ENCODE results near the gene RHEX.
"Not testable (repeated sequence)": the region's sequence is repeated elsewhere in the genome, so short reads cannot be mapped to it uniquely, and the experiment has no call there.

The RHEX gene

DNA sequence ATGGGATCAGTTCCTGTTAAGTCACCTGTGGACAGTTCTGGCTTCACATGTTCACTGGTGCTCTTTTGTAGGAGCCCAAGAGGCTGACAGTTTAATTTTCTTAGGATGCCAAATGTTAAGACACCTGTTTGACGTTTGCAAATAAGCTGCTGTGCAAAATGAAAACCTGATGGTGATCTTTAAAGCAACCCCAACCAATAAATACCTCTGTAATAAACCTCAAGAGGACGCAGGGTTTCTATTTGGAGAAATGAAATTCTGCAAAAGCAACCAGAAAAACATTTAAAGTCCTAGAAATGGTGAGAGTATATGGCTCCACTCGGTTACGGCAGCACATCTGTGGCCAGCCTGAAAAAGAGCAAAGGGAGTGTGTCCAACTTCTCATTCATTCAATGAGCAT is 5.7 kb upstream of the RHEX start:
- TF ChIP-seq, protein P1, sequence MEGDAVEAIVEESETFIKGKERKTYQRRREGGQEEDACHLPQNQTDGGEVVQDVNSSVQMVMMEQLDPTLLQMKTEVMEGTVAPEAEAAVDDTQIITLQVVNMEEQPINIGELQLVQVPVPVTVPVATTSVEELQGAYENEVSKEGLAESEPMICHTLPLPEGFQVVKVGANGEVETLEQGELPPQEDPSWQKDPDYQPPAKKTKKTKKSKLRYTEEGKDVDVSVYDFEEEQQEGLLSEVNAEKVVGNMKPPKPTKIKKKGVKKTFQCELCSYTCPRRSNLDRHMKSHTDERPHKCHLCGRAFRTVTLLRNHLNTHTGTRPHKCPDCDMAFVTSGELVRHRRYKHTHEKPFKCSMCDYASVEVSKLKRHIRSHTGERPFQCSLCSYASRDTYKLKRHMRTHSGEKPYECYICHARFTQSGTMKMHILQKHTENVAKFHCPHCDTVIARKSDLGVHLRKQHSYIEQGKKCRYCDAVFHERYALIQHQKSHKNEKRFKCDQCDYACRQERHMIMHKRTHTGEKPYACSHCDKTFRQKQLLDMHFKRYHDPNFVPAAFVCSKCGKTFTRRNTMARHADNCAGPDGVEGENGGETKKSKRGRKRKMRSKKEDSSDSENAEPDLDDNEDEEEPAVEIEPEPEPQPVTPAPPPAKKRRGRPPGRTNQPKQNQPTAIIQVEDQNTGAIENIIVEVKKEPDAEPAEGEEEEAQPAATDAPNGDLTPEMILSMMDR (conservative IDR thresholded peaks at IDR 0.05) = no peak
- no peak overlapping the region for H3K27ac ChIP-seq

DNA sequence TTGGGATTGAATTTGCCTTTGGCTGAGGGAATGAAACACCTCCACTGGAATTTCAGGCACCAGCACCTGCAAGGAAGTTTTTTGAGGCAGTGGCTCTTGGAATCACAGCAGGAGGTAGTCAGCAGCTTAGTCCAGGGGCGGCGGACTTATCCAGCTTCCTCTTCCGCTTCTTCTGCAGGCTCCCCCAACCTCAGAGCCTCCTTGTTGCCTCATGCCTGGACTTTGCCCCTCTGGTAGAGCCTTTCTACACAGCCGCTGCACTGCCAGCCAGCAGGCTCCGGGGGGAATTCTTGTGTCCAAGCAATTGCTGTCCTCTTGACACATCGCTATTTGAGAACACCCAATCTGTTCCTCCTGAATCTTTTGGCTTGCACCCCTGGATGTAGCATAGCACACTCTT is 4.4 kb upstream of the RHEX start:
- no peak overlapping the region for H3K27ac ChIP-seq
- TF ChIP-seq, protein P1 (conservative IDR thresholded peaks at IDR 0.05) = no peak

DNA sequence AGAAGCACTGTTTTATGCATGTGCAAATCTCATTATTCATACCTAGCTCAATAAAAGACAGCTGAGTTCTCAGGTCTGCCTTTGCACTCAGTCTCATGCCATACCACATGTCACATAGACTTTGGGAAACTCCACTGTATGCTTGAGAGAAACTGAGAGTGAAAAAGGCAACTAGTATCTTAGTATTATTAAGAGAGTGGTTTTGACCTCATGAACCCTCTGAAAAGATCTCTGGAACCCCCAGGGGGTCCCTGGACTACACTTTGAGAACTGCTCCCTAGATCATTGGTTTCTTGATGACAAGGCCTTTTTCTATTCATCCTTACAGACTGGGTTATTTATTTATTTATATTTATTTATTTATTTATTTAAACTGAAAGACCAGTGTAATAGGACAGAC is 3.7 kb upstream of the RHEX start:
- H3K27ac ChIP-seq = no peak overlapping the region
- TF ChIP-seq, protein P1 (conservative IDR thresholded peaks at IDR 0.05) = no peak

DNA sequence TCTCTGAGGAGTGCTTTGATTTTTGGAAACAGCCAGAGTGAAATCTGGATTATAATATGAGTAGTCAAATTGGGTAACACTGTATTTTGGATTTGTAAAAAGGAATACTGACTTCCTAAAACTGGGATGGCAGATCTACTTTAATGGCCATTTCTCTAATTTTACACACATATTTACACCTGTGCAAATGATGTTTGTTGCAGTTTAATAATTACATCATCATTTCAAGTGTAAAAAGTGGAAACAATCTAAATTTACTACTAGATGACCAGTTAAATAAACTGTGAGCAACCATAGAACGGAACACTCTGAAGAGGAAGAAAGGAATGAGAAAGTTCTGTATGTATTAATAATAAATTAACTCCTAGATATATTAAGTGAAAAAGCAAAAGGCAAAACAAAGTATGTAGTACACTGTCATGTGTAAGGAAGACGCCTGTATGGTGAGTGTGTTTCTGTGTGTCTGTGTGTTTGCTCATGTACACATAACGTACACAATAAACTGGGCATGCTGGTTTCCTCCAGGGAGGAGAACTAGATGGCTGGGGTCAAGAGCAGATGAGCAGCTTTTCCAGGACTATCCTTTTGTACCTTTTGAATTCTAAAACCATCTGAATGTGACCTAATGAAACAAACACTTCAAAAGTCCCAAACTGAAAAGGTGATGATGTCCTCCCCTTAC is 2.9 kb upstream of the RHEX start:
- H3K27ac ChIP-seq = no peak overlapping the region

DNA sequence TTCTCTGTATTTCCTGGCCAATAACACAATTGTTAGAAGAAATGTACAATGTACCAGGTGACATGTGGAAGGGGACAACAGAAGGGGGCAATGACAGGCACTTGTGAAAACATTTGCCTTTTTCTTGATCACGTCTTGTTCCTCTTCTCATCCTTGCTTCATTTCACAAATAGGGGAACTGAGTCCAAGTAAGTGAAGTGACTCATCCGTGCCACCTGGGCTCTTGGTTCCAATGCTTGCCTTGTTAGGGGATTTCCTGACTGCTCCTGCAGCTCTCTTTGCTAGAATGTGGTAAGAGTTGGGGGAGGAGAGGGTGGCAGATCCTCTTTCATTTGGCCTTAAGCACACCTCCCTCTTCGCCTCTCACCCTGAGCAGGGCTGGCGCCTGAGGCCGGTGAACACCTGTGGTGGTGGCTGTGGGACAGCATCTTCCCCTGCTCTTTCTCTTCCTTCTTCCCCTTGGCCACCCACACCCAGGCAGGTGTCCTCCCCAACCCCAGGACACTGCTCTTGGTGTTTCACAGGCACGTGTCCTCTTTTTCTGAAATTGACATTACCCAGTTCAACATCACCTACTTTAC is 2.2 kb upstream of the RHEX start:
- H3K27ac ChIP-seq = no peak overlapping the region
- TF ChIP-seq, protein P1 (conservative IDR thresholded peaks at IDR 0.05) = no peak

More for the DNA sequence above, 2.9 kb upstream of the RHEX start:
- TF ChIP-seq, protein P1 (conservative IDR thresholded peaks at IDR 0.05) = no peak

DNA sequence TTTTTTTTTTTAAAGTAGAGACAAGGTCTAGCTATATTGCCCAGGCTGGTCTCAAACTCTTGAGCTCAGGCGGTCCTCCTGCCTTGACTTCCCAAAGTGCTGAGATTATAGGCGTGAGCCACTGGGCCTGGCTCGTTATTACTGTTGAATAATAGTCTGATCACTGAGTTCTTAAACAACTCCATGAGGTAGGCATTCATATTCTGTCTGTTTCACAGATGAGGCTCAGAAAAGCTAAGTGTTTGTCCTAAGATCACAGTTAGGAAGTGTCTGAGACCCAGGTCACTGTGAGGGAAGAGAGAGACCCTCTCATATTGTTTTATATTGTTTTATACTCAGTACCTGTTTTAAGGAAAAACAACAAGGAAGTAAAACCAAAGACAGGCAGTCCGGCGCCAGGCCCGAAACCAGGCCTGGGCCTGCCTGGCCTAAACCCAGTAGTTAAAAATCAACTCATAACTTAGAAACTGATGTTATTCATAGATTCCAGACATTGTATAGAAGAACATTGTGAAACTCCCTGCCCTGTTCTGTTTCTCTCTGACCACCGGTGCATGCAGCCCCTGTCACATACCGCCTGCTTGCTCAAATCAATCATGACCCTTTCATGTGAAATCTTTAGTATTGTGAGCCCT is 625 bp upstream of the RHEX start:
- H3K27ac ChIP-seq = not testable (repeated sequence)

DNA sequence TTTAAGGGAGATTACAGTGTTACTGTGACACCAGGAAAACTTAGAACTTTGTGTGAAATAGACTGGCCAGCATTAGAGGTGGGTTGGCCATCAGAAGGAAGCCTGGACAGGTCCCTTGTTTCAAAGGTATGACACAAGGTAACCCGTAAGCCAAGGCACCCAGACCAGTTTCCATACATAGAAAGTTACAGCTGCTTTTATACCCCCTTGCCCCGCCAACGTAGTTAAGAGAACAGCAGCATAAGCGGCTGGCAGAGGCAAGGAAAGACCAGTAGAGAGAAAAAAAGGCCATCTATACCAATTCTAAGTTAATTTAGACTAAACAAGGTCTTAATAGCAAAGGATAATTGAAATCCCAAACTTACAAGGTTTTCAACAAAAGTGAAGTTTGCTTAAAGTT is 643 bp downstream of the RHEX start:
- H3K27ac ChIP-seq = not testable (repeated sequence)

DNA sequence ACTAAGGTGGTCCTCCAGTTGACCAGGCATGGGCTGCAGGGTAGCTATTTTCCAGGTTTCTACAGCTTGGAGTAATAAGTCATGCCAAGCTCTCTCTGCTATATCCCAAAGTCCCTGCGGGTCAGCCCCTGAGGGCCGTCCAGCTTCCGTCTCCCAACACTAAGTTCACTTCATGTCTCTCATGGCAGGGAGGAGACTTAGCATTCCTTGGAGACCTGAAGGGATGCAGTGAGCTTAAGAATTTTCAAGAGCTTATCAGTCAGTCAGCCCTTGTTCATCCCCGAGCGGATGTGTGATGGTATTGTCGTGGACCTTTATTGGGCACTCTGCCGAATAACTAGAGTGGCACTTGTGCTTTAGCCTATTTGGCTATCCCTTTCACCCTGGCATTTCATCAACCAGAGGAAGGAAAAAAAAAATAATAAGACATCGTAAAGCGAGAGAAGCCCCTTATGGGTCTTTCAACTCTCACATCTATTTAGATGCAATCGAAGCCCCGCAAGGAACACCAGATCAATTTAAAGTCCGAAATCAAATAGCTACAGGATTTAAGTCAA is 2.2 kb downstream of the RHEX start:
- H3K27ac ChIP-seq = not testable (repeated sequence)

DNA sequence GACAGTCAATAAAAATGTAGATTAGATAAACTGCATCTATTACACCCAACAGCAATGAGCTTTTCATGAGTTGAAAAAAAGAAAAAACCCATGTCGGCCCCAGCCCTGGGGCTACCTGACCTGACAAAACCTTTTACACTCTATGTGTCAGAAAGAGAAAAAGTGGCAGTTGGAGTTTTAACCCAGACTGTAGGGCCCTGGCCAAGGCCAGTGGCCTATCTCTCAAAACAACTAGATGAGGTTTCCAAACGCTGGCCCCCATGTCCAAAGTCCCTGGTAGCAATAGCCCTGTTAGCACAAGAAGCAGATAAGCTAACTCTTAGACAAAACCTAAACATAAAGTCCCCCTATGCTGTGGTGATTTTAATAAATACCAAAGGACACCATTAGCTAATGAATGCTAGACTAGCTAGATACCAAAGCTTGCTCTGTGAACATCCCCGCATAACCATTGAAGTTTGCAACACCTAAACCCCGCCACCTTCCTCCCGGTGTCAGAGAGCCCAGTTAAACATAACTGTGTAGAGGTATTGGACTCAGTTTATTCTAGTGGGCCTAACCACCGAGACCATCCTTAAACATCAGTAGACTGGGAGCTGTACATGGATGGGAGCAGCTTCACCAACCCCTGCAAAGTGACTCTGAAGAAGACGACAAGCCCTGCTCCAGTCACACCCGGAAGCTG is 2.8 kb downstream of the RHEX start:
- not testable (repeated sequence) for H3K27ac ChIP-seq

DNA sequence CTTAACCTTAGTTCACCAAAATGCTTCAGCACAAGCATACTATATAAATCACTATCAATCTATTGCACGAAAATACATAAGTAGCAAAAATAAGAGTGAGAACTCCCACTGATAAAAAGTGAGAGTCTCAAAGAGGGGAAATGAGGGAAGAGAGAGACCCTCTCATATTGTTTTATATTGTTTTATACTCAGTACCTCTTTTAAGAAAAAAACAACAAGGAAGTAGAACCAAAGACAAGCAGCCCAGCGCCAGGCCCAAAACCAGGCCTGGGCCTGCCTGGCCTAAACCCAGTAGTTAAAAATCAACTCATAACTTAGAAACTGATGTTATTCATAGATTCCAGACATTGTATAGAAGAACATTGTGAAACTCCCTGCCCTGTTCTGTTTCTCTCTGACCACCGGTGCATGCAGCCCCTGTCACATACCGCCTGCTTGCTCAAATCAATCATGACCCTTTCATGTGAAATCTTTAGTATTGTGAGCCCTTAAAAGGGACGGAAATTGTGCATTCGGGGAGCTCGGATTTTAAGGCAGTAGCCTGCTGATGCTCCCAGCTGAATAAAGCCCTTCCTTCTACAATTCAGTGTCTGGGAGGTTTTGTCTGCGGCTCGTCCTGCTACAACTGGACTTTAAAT is 5.4 kb downstream of the RHEX start:
- not testable (repeated sequence) for H3K27ac ChIP-seq

Measured in VCaP (cell line).